HG02763 (cell line): ENCODE results near the gene SAT2.

ENCODE experiments used
- ATAC-seq: cut with Tn5 transposase; IDR thresholded peaks from one replicate; pipeline ENCODE4 v1.9.1; 2021; ENCODE audit warnings: mild to moderate bottlenecking, moderate library complexity; ENCODE audit not compliant: unreplicated experiment

Gene SAT2

DNA sequence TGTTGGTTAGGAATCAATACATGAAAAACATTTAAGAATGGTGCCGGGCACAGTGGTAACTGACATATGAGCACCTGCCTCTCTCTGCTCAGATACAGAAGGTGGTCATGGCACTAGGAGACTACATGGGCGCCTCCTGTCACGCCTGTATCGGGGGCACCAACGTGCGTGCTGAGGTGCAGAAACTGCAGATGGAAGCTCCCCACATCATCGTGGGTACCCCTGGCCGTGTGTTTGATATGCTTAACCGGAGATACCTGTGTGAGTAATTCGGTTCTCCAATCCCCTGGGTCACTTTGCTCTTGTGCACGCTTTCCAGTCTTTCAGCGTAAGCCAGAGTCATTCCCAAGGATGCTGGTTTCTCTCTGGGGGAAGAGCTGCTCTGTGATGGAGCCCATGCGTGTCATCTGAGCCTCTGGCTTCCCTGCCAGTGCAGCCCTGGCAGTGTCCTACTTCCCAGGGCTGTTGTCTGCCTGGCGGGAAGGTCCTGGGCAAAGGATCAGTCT, 51.1 kb downstream of the SAT2 start:
- ATAC-seq: no peak
